Measurements from ENCODE around the gene SRRT.
A peak's percentile ranks its signal among the peaks of the same experiment; 100 is the strongest.

Gene SRRT

GRCh38 chr7:100891568-100892247 lies 16.8 kb downstream of the SRRT start:
- H3K27ac Mint-ChIP-seq = peak overlapping the region; percentile 99
- H3K27me3 Mint-ChIP-seq (ENCODE audit: low read depth) = peaks cover 9% of the 10 kb centered on the region
- peaks cover 20% of the 10 kb centered on the region for H3K36me3 Mint-ChIP-seq (ENCODE audit: low read depth)
- no peaks in the 10 kb centered on the region for H3K9me3 Mint-ChIP-seq
- peak overlapping the region; percentile 89 to 93 (median 93) for H3K4me3 Mint-ChIP-seq
- TF ChIP-seq CTCF (IDR thresholded peaks at IDR 0.05; ENCODE audit: unreplicated experiment in 3 of 3) = no peak
- peaks cover 49% of the 10 kb centered on the region for H3K4me1 Mint-ChIP-seq

- peaks cover 15% of the 10 kb centered on the region for H3K27me3 Mint-ChIP-seq (ENCODE audit: low read depth)
- no peak for TF ChIP-seq CTCF (IDR thresholded peaks at IDR 0.05; ENCODE audit: unreplicated experiment in 3 of 3)
- H3K36me3 Mint-ChIP-seq (ENCODE audit: low read depth) = peaks cover 10% of the 10 kb centered on the region
- peak overlapping the region; percentile 99 for H3K27ac Mint-ChIP-seq
- H3K4me3 Mint-ChIP-seq = peak overlapping the region; percentile 89 to 93 (median 93)
- peaks cover 40% of the 10 kb centered on the region for H3K4me1 Mint-ChIP-seq
- H3K9me3 Mint-ChIP-seq = no peaks in the 10 kb centered on the region
Measured at GRCh38 chr7:100892364-100893317, 17.7 kb downstream of the SRRT start.

- peak overlapping the region in 1 of 3 experiments; percentile 45 for H3K27ac Mint-ChIP-seq
- no peaks in the 10 kb centered on the region for H3K9me3 Mint-ChIP-seq
- H3K4me1 Mint-ChIP-seq = peaks cover 32% of the 10 kb centered on the region
- H3K4me3 Mint-ChIP-seq = peak overlapping the region; percentile 84 to 93 (median 86)
- peaks cover 3% of the 10 kb centered on the region for H3K36me3 Mint-ChIP-seq (ENCODE audit: low read depth)
- peaks cover 22% of the 10 kb centered on the region for H3K27me3 Mint-ChIP-seq (ENCODE audit: low read depth)
- TF ChIP-seq CTCF (IDR thresholded peaks at IDR 0.05; ENCODE audit: unreplicated experiment in 3 of 3) = no peak
Measured at GRCh38 chr7:100893318-100893895, 18.5 kb downstream of the SRRT start.

GRCh38 chr7:100893910-100894721 lies 19.2 kb downstream of the SRRT start:
- Mint-ChIP-seq H3K27me3 (ENCODE audit: low read depth) (peaks cover 28% of the 10 kb centered on the region), H3K27ac (peak overlapping the region; percentile 45 to 82 (median 76)), H3K36me3 (ENCODE audit: low read depth) (no peaks in the 10 kb centered on the region), H3K9me3 (no peaks in the 10 kb centered on the region), H3K4me1 (peaks cover 29% of the 10 kb centered on the region), H3K4me3 (peak overlapping the region; percentile 84 to 89 (median 86))
- TF ChIP-seq CTCF (IDR thresholded peaks at IDR 0.05; ENCODE audit: unreplicated experiment in 3 of 3) = no peak

GRCh38 chr7:100894860-100895700 lies 20.2 kb downstream of the SRRT start:
- no peak overlapping the region for H3K27ac Mint-ChIP-seq
- H3K4me3 Mint-ChIP-seq = peak overlapping the region; percentile 72 to 75 (median 74)
- H3K27me3 Mint-ChIP-seq (ENCODE audit: low read depth) = peaks cover 35% of the 10 kb centered on the region
- no peaks in the 10 kb centered on the region for H3K9me3 Mint-ChIP-seq
- H3K4me1 Mint-ChIP-seq = peaks cover 28% of the 10 kb centered on the region
- TF ChIP-seq CTCF (IDR thresholded peaks at IDR 0.05; ENCODE audit: unreplicated experiment in 3 of 3) = peak; percentile 86 to 87 (median 86)
- H3K36me3 Mint-ChIP-seq (ENCODE audit: low read depth) = no peaks in the 10 kb centered on the region
